ENCODE measurements around the gene CLRN3.

CLRN3 gene

GRCh38 chr10:127855591-127855881 lies 37.2 kb downstream of the CLRN3 start:
- H3K9me3 Mint-ChIP-seq, result no peaks in the 10 kb centered on the region
- no peak overlapping the region for H3K4me3 Mint-ChIP-seq
- H3K4me1 Mint-ChIP-seq (ENCODE audit: low read depth), result peaks cover 12% of the 10 kb centered on the region
- H3K27me3 Mint-ChIP-seq, result peaks cover 4% of the 10 kb centered on the region
- no peak overlapping the region for H3K27ac Mint-ChIP-seq
- no peaks in the 10 kb centered on the region for H3K36me3 Mint-ChIP-seq (ENCODE audit: low read depth)

- Mint-ChIP-seq H3K27me3 (peaks cover 4% of the 10 kb centered on the region), H3K4me1 (ENCODE audit: low read depth) (peaks cover 12% of the 10 kb centered on the region), H3K9me3 (no peaks in the 10 kb centered on the region), H3K27ac (no peak overlapping the region), H3K36me3 (ENCODE audit: low read depth) (no peaks in the 10 kb centered on the region), H3K4me3 (no peak overlapping the region)
These were observed 37.8 kb downstream of the CLRN3 start for GRCh38 chr10:127854769-127855590.

GRCh38 chr10:127853868-127854768 lies 38.6 kb downstream of the CLRN3 start:
- Mint-ChIP-seq H3K4me1 (ENCODE audit: low read depth) (peaks cover 12% of the 10 kb centered on the region), H3K36me3 (ENCODE audit: low read depth) (no peaks in the 10 kb centered on the region), H3K9me3 (no peaks in the 10 kb centered on the region), H3K4me3 (no peak overlapping the region), H3K27me3 (peaks cover 4% of the 10 kb centered on the region), H3K27ac (no peak overlapping the region)

- Mint-ChIP-seq H3K27ac (no peak overlapping the region), H3K4me1 (ENCODE audit: low read depth) (peaks cover 12% of the 10 kb centered on the region), H3K4me3 (no peak overlapping the region), H3K36me3 (ENCODE audit: low read depth) (no peaks in the 10 kb centered on the region), H3K27me3 (peaks cover 4% of the 10 kb centered on the region), H3K9me3 (no peaks in the 10 kb centered on the region)
These were observed 40.3 kb downstream of the CLRN3 start for GRCh38 chr10:127852456-127852855.

DNA sequence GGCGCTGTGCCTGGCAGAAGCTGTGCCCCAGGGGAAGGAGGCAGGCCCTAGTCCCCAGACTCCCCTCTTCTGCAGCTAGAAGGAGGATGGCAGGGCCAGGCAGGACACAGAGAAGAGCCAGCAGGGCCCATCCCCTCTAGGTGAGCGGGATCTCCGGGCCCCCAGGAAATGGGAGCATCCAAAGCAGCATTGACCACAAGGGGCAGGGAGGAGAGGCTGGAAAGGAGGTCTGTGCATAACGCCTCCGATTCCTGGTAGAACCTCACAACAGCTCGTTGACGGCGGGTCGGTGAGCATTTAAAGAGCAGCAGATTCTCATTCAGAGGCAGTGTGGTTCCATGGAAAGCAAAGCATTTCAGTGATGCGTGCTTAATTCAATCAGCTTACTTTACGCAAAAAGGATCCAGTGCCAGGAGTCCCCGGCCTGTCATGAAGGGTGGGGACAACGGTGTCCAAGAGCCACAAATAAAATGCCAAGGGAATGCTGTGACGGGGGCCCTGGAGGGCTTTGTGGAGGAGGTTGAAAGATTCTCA lies 41.0 kb downstream of the CLRN3 start:
- no peaks in the 10 kb centered on the region for H3K36me3 Mint-ChIP-seq (ENCODE audit: low read depth)
- H3K27ac Mint-ChIP-seq, result no peak overlapping the region
- peaks cover 12% of the 10 kb centered on the region for H3K4me1 Mint-ChIP-seq (ENCODE audit: low read depth)
- no peak overlapping the region for H3K4me3 Mint-ChIP-seq
- H3K27me3 Mint-ChIP-seq, result peaks cover 4% of the 10 kb centered on the region
- H3K9me3 Mint-ChIP-seq, result no peaks in the 10 kb centered on the region

DNA sequence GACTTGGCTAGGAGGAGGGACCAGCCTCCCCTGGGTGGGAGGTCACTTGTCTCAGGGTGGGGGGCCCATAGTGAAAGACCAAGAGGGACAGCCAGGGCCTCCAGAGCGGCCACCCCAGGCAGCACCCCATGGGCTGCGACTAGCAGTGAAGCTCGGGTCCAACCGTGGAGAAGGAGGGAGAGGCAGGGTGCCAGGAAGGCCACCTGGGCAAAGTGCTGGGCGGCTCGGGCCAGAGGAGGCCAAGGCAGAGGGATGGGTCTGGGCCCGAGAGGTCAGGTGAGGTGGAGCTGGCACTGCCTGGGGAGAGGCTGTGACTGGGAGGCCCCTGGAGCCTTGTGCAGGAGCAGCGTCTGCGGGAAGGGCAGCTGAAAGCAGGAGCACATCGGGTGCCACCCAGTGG lies 41.8 kb downstream of the CLRN3 start:
- H3K4me1 Mint-ChIP-seq (ENCODE audit: low read depth), result peaks cover 12% of the 10 kb centered on the region
- H3K27ac Mint-ChIP-seq, result no peak overlapping the region
- H3K36me3 Mint-ChIP-seq (ENCODE audit: low read depth), result no peaks in the 10 kb centered on the region
- H3K27me3 Mint-ChIP-seq, result peaks cover 4% of the 10 kb centered on the region
- H3K4me3 Mint-ChIP-seq, result no peak overlapping the region
- no peaks in the 10 kb centered on the region for H3K9me3 Mint-ChIP-seq

DNA sequence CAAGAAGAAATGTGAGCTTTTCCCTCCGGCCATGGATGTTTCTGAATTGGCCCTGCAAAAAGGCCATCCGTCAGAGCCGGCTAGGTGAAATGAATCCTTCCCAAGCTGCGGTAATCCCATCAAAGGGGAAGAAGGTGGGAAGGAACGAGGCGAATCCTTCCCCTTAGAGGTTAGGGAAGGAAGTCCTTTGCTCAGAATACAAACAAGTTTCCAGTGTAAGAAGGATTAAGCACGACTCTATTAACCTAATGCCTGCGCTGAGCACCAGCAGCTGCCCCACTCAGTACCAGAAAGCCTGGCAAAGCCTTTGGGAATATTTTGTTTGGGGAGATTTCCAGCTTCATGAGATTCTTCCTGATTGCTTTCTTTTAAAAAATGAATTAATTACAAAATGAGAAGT lies 42.8 kb downstream of the CLRN3 start:
- no peak overlapping the region for H3K4me3 Mint-ChIP-seq
- H3K9me3 Mint-ChIP-seq, result no peaks in the 10 kb centered on the region
- peaks cover 4% of the 10 kb centered on the region for H3K27me3 Mint-ChIP-seq
- no peaks in the 10 kb centered on the region for H3K36me3 Mint-ChIP-seq (ENCODE audit: low read depth)
- H3K27ac Mint-ChIP-seq, result no peak overlapping the region
- peaks cover 11% of the 10 kb centered on the region for H3K4me1 Mint-ChIP-seq (ENCODE audit: low read depth)

DNA sequence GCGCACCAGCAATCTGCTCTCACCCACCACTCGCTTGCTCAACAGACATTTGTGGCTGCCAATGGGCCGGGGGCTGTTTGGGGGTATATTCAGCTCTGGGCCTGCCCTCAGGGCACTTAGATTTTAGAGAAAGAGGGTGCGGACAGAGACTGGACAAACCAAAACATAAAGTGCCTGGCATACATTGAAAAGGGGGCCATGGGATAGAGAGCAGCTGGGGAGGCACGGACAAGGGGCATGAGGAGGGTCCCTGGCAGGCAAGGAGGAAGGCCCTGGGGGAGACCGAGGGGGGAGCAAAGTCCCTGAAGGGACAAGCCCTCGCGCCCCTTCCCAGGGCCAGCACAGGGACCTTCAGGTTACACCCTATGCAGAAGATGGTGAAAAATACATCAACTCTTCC lies 43.5 kb downstream of the CLRN3 start:
- Mint-ChIP-seq H3K27me3 (peaks cover 4% of the 10 kb centered on the region), H3K27ac (no peak overlapping the region), H3K36me3 (ENCODE audit: low read depth) (no peaks in the 10 kb centered on the region), H3K4me3 (no peak overlapping the region), H3K9me3 (no peaks in the 10 kb centered on the region), H3K4me1 (ENCODE audit: low read depth) (peaks cover 8% of the 10 kb centered on the region)

DNA sequence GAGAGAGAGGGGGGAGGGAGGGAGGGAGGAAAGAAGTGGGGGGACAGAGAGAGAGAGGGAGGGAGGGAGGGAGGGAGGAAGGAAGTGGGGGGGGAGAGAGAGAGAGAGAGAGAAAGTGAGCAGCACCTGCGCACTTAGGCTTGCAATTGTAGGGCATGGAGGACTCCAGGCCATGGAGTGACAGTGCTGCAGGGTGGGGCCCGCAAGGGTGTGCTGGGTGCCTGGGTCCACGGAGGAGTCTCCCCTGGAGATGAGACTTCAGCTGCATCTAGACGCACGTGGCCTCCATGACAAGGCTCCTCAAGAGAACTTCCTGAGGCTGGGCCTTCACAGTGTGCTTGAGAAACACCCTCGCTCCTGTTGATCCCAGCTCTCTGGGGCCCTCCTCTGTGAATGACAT lies 44.5 kb downstream of the CLRN3 start:
- H3K27ac Mint-ChIP-seq, result no peak overlapping the region
- no peak overlapping the region for H3K4me3 Mint-ChIP-seq
- H3K27me3 Mint-ChIP-seq, result peaks cover 3% of the 10 kb centered on the region
- no peaks in the 10 kb centered on the region for H3K9me3 Mint-ChIP-seq
- H3K4me1 Mint-ChIP-seq (ENCODE audit: low read depth), result no peaks in the 10 kb centered on the region
- H3K36me3 Mint-ChIP-seq (ENCODE audit: low read depth), result no peaks in the 10 kb centered on the region

- no peak overlapping the region for H3K4me3 Mint-ChIP-seq
- no peak overlapping the region for H3K27ac Mint-ChIP-seq
- H3K36me3 Mint-ChIP-seq (ENCODE audit: low read depth), result no peaks in the 10 kb centered on the region
- H3K9me3 Mint-ChIP-seq, result no peaks in the 10 kb centered on the region
- H3K4me1 Mint-ChIP-seq (ENCODE audit: low read depth), result no peaks in the 10 kb centered on the region
- peaks cover 3% of the 10 kb centered on the region for H3K27me3 Mint-ChIP-seq
These were observed 47.0 kb downstream of the CLRN3 start for GRCh38 chr10:127845756-127846155.

GRCh38 chr10:127840884-127841283 lies 51.9 kb downstream of the CLRN3 start:
- Mint-ChIP-seq H3K4me3 (no peak overlapping the region), H3K36me3 (ENCODE audit: low read depth) (no peaks in the 10 kb centered on the region), H3K9me3 (no peaks in the 10 kb centered on the region), H3K27me3 (peaks cover 19% of the 10 kb centered on the region), H3K4me1 (ENCODE audit: low read depth) (no peaks in the 10 kb centered on the region), H3K27ac (no peak overlapping the region)

DNA sequence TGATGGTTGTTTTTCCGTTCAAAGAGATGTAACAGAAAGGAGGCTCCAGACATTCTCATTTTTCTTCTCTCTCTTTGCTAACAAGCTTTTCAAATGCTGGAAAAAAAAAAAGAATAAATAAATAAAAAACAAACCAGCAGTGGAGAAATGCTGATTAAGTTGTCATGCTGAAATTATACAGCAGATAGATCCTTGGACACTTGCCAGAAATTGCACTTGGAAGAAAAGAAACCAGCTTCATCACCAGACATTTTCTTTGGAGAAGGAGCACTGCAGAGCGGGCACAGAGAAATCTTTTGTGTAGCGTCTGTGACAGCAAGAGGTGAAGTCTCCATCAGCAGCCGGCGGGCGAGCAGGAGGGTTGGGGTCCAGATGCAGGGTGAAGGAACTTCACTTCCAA lies 55.8 kb downstream of the CLRN3 start:
- Mint-ChIP-seq H3K36me3 (ENCODE audit: low read depth) (no peaks in the 10 kb centered on the region), H3K9me3 (no peaks in the 10 kb centered on the region), H3K4me3 (no peak overlapping the region), H3K27ac (no peak overlapping the region), H3K27me3 (peaks cover 21% of the 10 kb centered on the region), H3K4me1 (ENCODE audit: low read depth) (no peaks in the 10 kb centered on the region)

DNA sequence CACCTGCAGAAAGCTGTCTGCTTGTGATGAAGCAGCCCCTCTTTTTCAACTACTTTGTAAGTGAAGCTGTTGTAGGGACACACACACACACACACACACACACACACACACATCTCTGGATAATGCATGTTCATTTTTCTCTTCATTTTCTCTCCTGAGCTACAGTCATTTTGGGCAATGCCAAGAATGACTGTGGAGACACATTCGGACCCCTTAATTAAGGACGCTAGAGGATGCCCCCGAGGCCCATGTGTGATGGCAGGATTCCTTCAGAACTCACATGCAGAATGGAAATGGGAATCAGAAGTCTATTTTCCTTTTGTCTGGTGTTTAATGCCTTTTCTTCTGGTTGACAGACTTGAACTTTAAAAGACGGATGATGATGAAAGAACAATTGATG lies 56.6 kb downstream of the CLRN3 start:
- H3K27ac Mint-ChIP-seq, result no peak overlapping the region
- no peaks in the 10 kb centered on the region for H3K36me3 Mint-ChIP-seq (ENCODE audit: low read depth)
- H3K9me3 Mint-ChIP-seq, result no peaks in the 10 kb centered on the region
- H3K27me3 Mint-ChIP-seq, result peaks cover 27% of the 10 kb centered on the region
- H3K4me1 Mint-ChIP-seq (ENCODE audit: low read depth), result no peaks in the 10 kb centered on the region
- H3K4me3 Mint-ChIP-seq, result no peak overlapping the region

GRCh38 chr10:127834791-127835190 lies 58.0 kb downstream of the CLRN3 start:
- peaks cover 27% of the 10 kb centered on the region for H3K27me3 Mint-ChIP-seq
- no peaks in the 10 kb centered on the region for H3K4me1 Mint-ChIP-seq (ENCODE audit: low read depth)
- no peaks in the 10 kb centered on the region for H3K9me3 Mint-ChIP-seq
- no peaks in the 10 kb centered on the region for H3K36me3 Mint-ChIP-seq (ENCODE audit: low read depth)
- no peak overlapping the region for H3K27ac Mint-ChIP-seq
- no peak overlapping the region for H3K4me3 Mint-ChIP-seq

DNA sequence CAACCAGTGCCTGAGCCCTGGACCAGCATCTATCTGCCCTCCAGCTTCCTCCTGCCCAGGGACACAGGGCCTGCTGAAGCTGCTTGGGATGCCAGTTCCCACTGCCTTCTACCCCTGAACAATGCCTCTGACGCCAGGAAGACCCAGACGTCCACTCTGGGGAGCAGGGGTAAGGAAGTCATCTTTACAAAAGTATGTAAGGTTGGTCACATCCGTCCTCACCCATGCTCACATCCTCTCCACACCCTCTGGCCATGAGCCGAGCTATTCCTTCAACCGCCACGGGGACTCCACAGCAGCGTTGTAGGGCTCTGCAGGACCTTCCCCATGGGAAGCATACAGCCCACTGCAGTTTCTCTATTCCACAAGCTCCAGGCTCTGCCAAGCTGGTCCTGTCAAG lies 58.5 kb downstream of the CLRN3 start:
- H3K36me3 Mint-ChIP-seq (ENCODE audit: low read depth), result no peaks in the 10 kb centered on the region
- no peak overlapping the region for H3K27ac Mint-ChIP-seq
- no peaks in the 10 kb centered on the region for H3K9me3 Mint-ChIP-seq
- peaks cover 26% of the 10 kb centered on the region for H3K27me3 Mint-ChIP-seq
- H3K4me1 Mint-ChIP-seq (ENCODE audit: low read depth), result no peaks in the 10 kb centered on the region
- no peak overlapping the region for H3K4me3 Mint-ChIP-seq

Measured in stimulated activated naive CD8-positive, alpha-beta T cell treated with anti-CD3 and anti-CD28 coated beads, Interleukin-15, Interleukin-2, amounts not matched to agents 100 ng/mL and 50 ng/mL, for 24 hours (primary cell).